Glomerular visceral epithelial cell (primary cell): ENCODE results near the gene GRID1.

Experiments
- DNase-seq: peaks from one replicate; pipeline ENCODE4 v3.0.0-alpha.2; 2016; ENCODE audit errors: extremely low spot score

The GRID1 gene

GRCh38 chr10:86354761-86355540, 11.6 kb downstream of the GRID1 start:
- DNase-seq: no peak

GRCh38 chr10:86353506-86354485, 12.8 kb downstream of the GRID1 start:
- no peak for DNase-seq

- DNase-seq: no peak
Measured at GRCh38 chr10:86350897-86351296, 15.7 kb downstream of the GRID1 start.

- DNase-seq: no peak
Measured at GRCh38 chr10:86349940-86350630, 16.5 kb downstream of the GRID1 start.

GRCh38 chr10:86349474-86349873, 17.1 kb downstream of the GRID1 start:
- DNase-seq: no peak

- DNase-seq: no peak
Measured at GRCh38 chr10:86348321-86349210, 18.0 kb downstream of the GRID1 start.

GRCh38 chr10:86347856-86348255, 18.7 kb downstream of the GRID1 start:
- DNase-seq: no peak

- no peak for DNase-seq
Measured at GRCh38 chr10:86346799-86347665, 19.6 kb downstream of the GRID1 start.

GRCh38 chr10:86345859-86346798, 20.5 kb downstream of the GRID1 start:
- no peak for DNase-seq

GRCh38 chr10:86345296-86345858, 21.2 kb downstream of the GRID1 start:
- DNase-seq: no peak

- no peak for DNase-seq
Measured at GRCh38 chr10:86344714-86345161, 21.9 kb downstream of the GRID1 start.

- no peak for DNase-seq
Measured at GRCh38 chr10:86344281-86344680, 22.3 kb downstream of the GRID1 start.

- DNase-seq: no peak
Measured at GRCh38 chr10:86343761-86344160, 22.8 kb downstream of the GRID1 start.

GRCh38 chr10:86342111-86342863, 24.3 kb downstream of the GRID1 start:
- no peak for DNase-seq

- DNase-seq: no peak
Measured at GRCh38 chr10:86341361-86341811, 25.2 kb downstream of the GRID1 start.

- no peak for DNase-seq
Measured at GRCh38 chr10:86340991-86341260, 25.7 kb downstream of the GRID1 start.

GRCh38 chr10:86340176-86340990, 26.2 kb downstream of the GRID1 start:
- DNase-seq: no peak
